KBM-7 (cell line): ENCODE data around the gene ANKRD11.

ENCODE experiments used
- DNase-seq: peaks from one replicate; pipeline ENCODE4 v3.0.0-alpha.2; 2015
- in situ Hi-C: fragments of 300-500 bp; cut with MboI; formaldehyde crosslinking; loops from 2 replicates; pipeline ENCODE4 v1.14.3; 2020; ENCODE audit warnings: low sequenced_read_pairs, low pct_unique_long_range_greater_than_20kb, mixed read lengths

ANKRD11 gene

GRCh38 chr16:89288577-89288844 lies 201.8 kb downstream of the ANKRD11 start:
- DNase-seq, result no peak
- in situ Hi-C loops, result no loop called here

GRCh38 chr16:89287777-89288576 lies 202.4 kb downstream of the ANKRD11 start:
- in situ Hi-C loops, result no loop called here
- DNase-seq, result no peak

- in situ Hi-C loops, result no loop called here
- no peak for DNase-seq
Measured at GRCh38 chr16:89286096-89286495, 204.3 kb downstream of the ANKRD11 start.

GRCh38 chr16:89285381-89285780 lies 205.0 kb downstream of the ANKRD11 start:
- DNase-seq, result no peak
- in situ Hi-C loops, result no loop called here

GRCh38 chr16:89283449-89283848 lies 206.9 kb downstream of the ANKRD11 start:
- DNase-seq, result no peak
- in situ Hi-C loops, result no loop called here

- DNase-seq, result no peak
- in situ Hi-C loops, result no loop called here
Measured at GRCh38 chr16:89282523-89282922, 207.8 kb downstream of the ANKRD11 start.

- no peak for DNase-seq
- in situ Hi-C loops, result no loop called here
Measured at GRCh38 chr16:89281829-89282228, 208.5 kb downstream of the ANKRD11 start.

- DNase-seq, result no peak
- in situ Hi-C loops, result no loop called here
Measured at GRCh38 chr16:89281189-89281577, 209.2 kb downstream of the ANKRD11 start.

- no peak for DNase-seq
- in situ Hi-C loops, result no loop called here
Measured at GRCh38 chr16:89280546-89281188, 209.7 kb downstream of the ANKRD11 start.

GRCh38 chr16:89279666-89280481 lies 210.5 kb downstream of the ANKRD11 start:
- no peak for DNase-seq
- in situ Hi-C loops, result no loop called here

- no peak for DNase-seq
- in situ Hi-C loops, result no loop called here
Measured at GRCh38 chr16:89278441-89279240, 211.7 kb downstream of the ANKRD11 start.

GRCh38 chr16:89277641-89278341 lies 212.6 kb downstream of the ANKRD11 start:
- peak; percentile 18 for DNase-seq
- in situ Hi-C loops, result no loop called here

GRCh38 chr16:89277049-89277448 lies 213.3 kb downstream of the ANKRD11 start:
- no peak for DNase-seq
- in situ Hi-C loops, result no loop called here

GRCh38 chr16:89275837-89276720 lies 214.3 kb downstream of the ANKRD11 start:
- DNase-seq, result no peak
- in situ Hi-C loops, result no loop called here

GRCh38 chr16:89275284-89275584 lies 215.1 kb downstream of the ANKRD11 start:
- DNase-seq, result no peak

GRCh38 chr16:89274561-89275283 lies 215.6 kb downstream of the ANKRD11 start:
- DNase-seq, result no peak
- in situ Hi-C loops, result no loop called here

More at GRCh38 chr16:89275284-89275584, 215.1 kb downstream of the ANKRD11 start:
- in situ Hi-C loops, result no loop called here

- no peak for DNase-seq
- in situ Hi-C loops, result no loop called here
Measured at GRCh38 chr16:89273741-89274472, 216.5 kb downstream of the ANKRD11 start.
